GM18526 (cell line): ENCODE results near the gene MARCKS.

Source experiments
- POLR2A ChIP-seq: IDR thresholded peaks from 3 replicates; pipeline ENCODE4 v1.6.1; 2011; ENCODE audit not compliant: insufficient read length; ENCODE audit errors: extremely low read depth

MARCKS gene

GRCh38 chr6:113860181-113860955 lies 3.2 kb downstream of the MARCKS start:
- TF ChIP-seq POLR2A = no peak

GRCh38 chr6:113862112-113862511 lies 5.0 kb downstream of the MARCKS start:
- no peak for TF ChIP-seq POLR2A

GRCh38 chr6:113870917-113871316 lies 13.8 kb downstream of the MARCKS start:
- TF ChIP-seq POLR2A = no peak

- no peak for TF ChIP-seq POLR2A
Measured at GRCh38 chr6:113871975-113872374, 14.8 kb downstream of the MARCKS start.

GRCh38 chr6:113873043-113873667 lies 16.0 kb downstream of the MARCKS start:
- no peak for TF ChIP-seq POLR2A

- no peak for TF ChIP-seq POLR2A
Measured at GRCh38 chr6:113875470-113875869, 18.3 kb downstream of the MARCKS start.

GRCh38 chr6:113876695-113877094 lies 19.6 kb downstream of the MARCKS start:
- no peak for TF ChIP-seq POLR2A

- TF ChIP-seq POLR2A = no peak
Measured at GRCh38 chr6:113879186-113880096, 22.3 kb downstream of the MARCKS start.

GRCh38 chr6:113881478-113881980 lies 24.4 kb downstream of the MARCKS start:
- TF ChIP-seq POLR2A = no peak

GRCh38 chr6:113882336-113883022 lies 25.3 kb downstream of the MARCKS start:
- TF ChIP-seq POLR2A = no peak

GRCh38 chr6:113884011-113884410 lies 26.9 kb downstream of the MARCKS start:
- TF ChIP-seq POLR2A = no peak

- no peak for TF ChIP-seq POLR2A
Measured at GRCh38 chr6:113886512-113886911, 29.4 kb downstream of the MARCKS start.

- TF ChIP-seq POLR2A = no peak
Measured at GRCh38 chr6:113888493-113888892, 31.3 kb downstream of the MARCKS start.

GRCh38 chr6:113888956-113889630 lies 31.9 kb downstream of the MARCKS start:
- TF ChIP-seq POLR2A = no peak
